Glutamatergic neuron (in vitro differentiated cells): Measurements from ENCODE around the gene SKAP2. TPM values are rescaled to one million over a fixed set of nuclear protein-coding genes. Genes with fewer than 3 reads are reported as not detected.

Experiments
- DNase-seq: peaks from one replicate; pipeline ENCODE4 v3.0.0; 2022
- H3K27ac Mint-ChIP-seq: one replicate; pipeline ENCODE4 v1.8.0; 2020; ENCODE audit warnings: mild to moderate bottlenecking, mixed read lengths, inconsistent platforms; ENCODE audit not compliant: unreplicated experiment
- H3K27me3 Mint-ChIP-seq: one replicate; pipeline ENCODE4 v1.8.0; 2020; ENCODE audit warnings: mild to moderate bottlenecking, moderate library complexity, mixed read lengths, inconsistent platforms; ENCODE audit not compliant: unreplicated experiment
- H3K36me3 Mint-ChIP-seq: one replicate; pipeline ENCODE4 v1.8.0; 2020; ENCODE audit warnings: mild to moderate bottlenecking, mixed read lengths, inconsistent platforms; ENCODE audit not compliant: unreplicated experiment
- H3K4me1 Mint-ChIP-seq: one replicate; pipeline ENCODE4 v1.8.0; 2020; ENCODE audit warnings: mild to moderate bottlenecking, low read depth, mixed read lengths, inconsistent platforms; ENCODE audit not compliant: unreplicated experiment
- H3K4me3 Mint-ChIP-seq: one replicate; pipeline ENCODE4 v1.8.0; 2020; ENCODE audit warnings: mild to moderate bottlenecking, mixed read lengths, inconsistent platforms; ENCODE audit not compliant: unreplicated experiment
- H3K9me3 Mint-ChIP-seq: one replicate; pipeline ENCODE4 v1.8.0; 2020; ENCODE audit warnings: mild to moderate bottlenecking, moderate library complexity, mixed read lengths, inconsistent platforms; ENCODE audit not compliant: unreplicated experiment
- total RNA-seq: library from RNA; stranded (reverse); fragmentation: NEBNext Ultra II Directional; extraction: Animal tissue kit (Norgen Biotek cat#: 25700); gene quantifications from one replicate; pipeline ENCODE4 v1.2.1, GENCODE V29; 2021; ENCODE audit not compliant: unreplicated experiment
- TF ChIP-seq, protein P1 (sequence below): fragments of 200-600 bp; sonication (generic); IDR thresholded peaks from one replicate; pipeline ENCODE4 v1.5.0; 2021; ENCODE audit not compliant: partially characterized antibody, unreplicated experiment

SKAP2 gene
- total RNA-seq, 1 donor from 2014 or later: 12.1 TPM

DNA sequence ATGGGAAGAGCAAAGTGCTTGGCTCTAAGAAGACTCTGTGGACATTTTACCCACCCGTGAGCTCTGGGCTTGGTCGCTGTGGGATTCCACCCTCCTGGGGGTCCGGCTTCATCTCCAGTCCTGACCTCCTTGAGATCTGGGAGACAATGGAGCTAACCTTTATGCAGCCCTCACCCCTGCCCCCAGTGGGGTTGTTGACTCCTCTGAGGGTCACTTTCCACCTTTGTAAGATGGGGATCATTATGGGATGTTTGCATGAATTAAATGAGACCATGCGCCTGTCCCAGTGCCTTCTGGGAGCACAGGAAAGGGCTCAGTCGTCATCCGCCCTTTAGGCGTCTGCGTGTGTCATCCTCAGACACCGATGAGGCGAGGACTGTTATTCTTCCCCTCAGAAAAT is 237.2 kb downstream of the SKAP2 start:
- Mint-ChIP-seq H3K27ac (no peak overlapping the region), H3K36me3 (peaks cover 7% of the 10 kb centered on the region), H3K4me3 (no peak overlapping the region), H3K4me1 (peaks cover 20% of the 10 kb centered on the region), H3K9me3 (peaks cover 2% of the 10 kb centered on the region), H3K27me3 (peaks cover 3% of the 10 kb centered on the region)
- no peak for DNase-seq
- TF ChIP-seq, protein P1, sequence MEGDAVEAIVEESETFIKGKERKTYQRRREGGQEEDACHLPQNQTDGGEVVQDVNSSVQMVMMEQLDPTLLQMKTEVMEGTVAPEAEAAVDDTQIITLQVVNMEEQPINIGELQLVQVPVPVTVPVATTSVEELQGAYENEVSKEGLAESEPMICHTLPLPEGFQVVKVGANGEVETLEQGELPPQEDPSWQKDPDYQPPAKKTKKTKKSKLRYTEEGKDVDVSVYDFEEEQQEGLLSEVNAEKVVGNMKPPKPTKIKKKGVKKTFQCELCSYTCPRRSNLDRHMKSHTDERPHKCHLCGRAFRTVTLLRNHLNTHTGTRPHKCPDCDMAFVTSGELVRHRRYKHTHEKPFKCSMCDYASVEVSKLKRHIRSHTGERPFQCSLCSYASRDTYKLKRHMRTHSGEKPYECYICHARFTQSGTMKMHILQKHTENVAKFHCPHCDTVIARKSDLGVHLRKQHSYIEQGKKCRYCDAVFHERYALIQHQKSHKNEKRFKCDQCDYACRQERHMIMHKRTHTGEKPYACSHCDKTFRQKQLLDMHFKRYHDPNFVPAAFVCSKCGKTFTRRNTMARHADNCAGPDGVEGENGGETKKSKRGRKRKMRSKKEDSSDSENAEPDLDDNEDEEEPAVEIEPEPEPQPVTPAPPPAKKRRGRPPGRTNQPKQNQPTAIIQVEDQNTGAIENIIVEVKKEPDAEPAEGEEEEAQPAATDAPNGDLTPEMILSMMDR: no peak

DNA sequence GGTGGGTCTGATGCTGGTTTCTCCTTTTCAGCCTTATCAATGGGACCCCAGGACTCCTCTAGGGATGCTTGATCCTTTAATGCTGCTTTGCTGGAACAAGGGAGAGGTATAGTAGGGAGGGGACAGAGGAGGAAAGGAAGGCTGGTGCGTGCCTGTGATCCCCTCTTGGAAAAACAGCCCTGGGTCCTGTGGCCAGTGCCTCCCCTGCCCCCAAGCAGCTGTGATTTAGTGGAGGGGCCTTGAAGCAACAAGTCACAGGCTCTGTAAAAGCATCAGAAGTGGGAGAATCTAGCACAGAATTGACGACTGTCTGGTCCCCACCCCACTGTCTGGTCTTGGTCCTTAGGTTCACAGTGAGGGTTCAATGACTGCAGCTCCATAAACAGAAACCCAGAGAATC is 237.7 kb downstream of the SKAP2 start:
- TF ChIP-seq, protein P1: no peak
- no peak overlapping the region for H3K27ac Mint-ChIP-seq
- DNase-seq: no peak

DNA sequence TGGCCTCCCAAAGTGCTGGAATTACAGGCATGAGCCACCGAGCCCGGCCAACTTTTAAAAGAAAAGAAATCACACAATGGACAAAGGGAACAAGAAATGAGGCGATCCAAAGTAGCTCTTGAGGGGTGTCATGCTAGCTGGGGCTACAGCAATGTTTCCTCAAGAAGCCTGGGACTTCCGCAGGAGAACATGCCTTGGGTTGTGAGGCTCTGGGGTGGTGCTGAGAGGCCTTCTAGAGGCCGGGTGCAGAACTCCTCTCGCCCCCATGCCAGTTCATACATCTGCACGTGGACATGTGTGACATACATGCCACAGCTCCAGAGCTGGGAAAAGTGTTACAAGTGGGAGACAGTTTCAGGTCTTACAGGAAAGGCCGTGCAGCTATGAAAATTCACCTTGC is 238.2 kb downstream of the SKAP2 start:
- Mint-ChIP-seq H3K36me3 (peaks cover 4% of the 10 kb centered on the region), H3K4me3 (no peak overlapping the region), H3K9me3 (peaks cover 2% of the 10 kb centered on the region), H3K4me1 (peaks cover 17% of the 10 kb centered on the region), H3K27ac (no peak overlapping the region), H3K27me3 (peaks cover 1% of the 10 kb centered on the region)
- no peak for DNase-seq
- TF ChIP-seq, protein P1: no peak

More for the DNA sequence above, 237.7 kb downstream of the SKAP2 start:
- Mint-ChIP-seq H3K9me3 (peaks cover 2% of the 10 kb centered on the region), H3K4me1 (peaks cover 19% of the 10 kb centered on the region), H3K4me3 (no peak overlapping the region), H3K27me3 (peaks cover under 1% of the 10 kb centered on the region), H3K36me3 (peaks cover 7% of the 10 kb centered on the region)

DNA sequence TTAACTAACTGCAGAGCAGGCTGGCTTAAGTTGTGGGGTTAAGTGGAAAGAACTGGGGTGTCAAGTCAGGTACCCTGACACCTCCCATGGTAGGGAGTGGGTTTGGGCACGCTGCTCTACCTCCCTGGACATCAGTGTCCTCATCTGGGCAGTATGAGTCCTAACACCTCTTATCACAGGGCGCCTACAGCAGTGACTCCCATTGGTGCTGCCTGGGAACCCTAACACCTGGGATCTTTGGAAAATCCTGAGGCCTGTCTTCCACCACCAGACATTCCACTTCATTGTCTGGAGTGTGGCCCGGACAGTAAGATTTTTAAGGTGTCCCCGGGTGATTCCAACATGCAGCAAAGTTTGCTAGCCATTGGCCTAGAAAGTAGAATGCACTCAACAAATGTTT is 239.1 kb downstream of the SKAP2 start:
- H3K9me3 Mint-ChIP-seq: peaks cover 2% of the 10 kb centered on the region
- no peak overlapping the region for H3K4me3 Mint-ChIP-seq
- no peak for DNase-seq

DNA sequence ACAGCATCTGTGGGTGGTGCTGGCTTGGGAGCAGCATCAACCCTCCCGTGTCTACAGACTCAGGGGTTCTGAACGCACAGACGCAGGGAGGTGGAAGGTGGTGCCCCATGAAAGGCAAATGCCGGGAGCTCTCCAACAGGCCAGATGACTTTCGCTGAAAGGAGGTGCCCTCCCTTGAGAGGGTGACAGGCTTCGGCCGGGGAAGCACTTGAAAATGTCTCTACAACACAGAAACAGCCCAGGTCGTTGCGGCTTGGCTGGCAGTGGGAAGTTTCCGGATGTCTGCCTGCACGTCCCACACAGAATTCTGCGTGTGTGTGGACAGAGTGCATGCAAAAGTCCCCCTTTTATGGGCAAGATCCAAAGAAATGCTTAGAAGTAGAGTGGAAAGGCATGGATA is 239.6 kb downstream of the SKAP2 start:
- Mint-ChIP-seq H3K36me3 (peaks cover 4% of the 10 kb centered on the region), H3K9me3 (peaks cover 2% of the 10 kb centered on the region), H3K4me3 (no peak overlapping the region), H3K4me1 (peaks cover 24% of the 10 kb centered on the region), H3K27me3 (peaks cover 5% of the 10 kb centered on the region), H3K27ac (no peak overlapping the region)
- TF ChIP-seq, protein P1: no peak
- DNase-seq: no peak

More for the DNA sequence above, 239.1 kb downstream of the SKAP2 start:
- H3K27ac Mint-ChIP-seq: no peak overlapping the region
- H3K4me1 Mint-ChIP-seq: peaks cover 20% of the 10 kb centered on the region
- H3K36me3 Mint-ChIP-seq: peaks cover 4% of the 10 kb centered on the region
- TF ChIP-seq, protein P1: no peak
- H3K27me3 Mint-ChIP-seq: peaks cover 3% of the 10 kb centered on the region
